Fibroblast of mammary gland (primary cell): ENCODE data around the gene GALNT17.

Experiments
- DNase-seq: peaks from one replicate; pipeline ENCODE4 v3.0.0-alpha.2; 2010; ENCODE audit warnings: low read depth
- H3K4me3 ChIP-seq: 2 replicates; pipeline ENCODE4 v1.5.1; 2011; ENCODE audit warnings: low read depth, mild to moderate bottlenecking, low read length, moderate library complexity; ENCODE audit not compliant: control insufficient read depth
- TF ChIP-seq, protein P1 (sequence below): conservative IDR thresholded peaks from 2 replicates; pipeline ENCODE4 v1.5.1; 2011; ENCODE audit warnings: low read depth, low read length, inconsistent platforms; ENCODE audit not compliant: control insufficient read depth, insufficient read depth

GALNT17 gene

DNA sequence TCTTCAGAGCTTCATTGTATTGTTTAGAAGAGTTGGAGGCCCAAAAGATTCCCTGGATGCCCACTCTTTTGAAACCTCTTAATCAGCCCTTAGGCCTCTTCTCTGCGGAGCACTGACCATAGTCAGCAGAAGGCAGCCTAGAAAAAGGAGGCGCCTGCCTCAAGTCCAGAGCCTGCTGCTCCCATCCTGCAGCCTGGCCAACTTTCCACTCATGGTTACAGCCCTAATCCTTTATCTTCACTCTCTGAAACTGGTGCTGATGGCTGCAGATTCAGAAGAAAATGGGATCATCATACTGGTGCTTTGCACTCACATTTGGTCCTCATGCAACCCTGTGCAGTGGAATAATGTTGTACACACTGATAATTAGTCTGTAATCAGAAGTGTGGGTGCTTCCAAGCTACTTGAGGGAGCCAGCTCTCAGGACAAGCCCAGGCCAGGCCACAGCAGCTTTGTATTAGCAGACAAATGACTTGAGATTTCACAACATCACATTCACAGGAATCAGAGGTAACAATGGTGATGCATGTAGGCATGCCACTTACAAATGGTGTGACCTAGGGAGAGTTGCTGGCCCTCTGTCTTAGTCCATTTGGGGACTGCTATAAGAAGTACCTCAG lies 272.9 kb downstream of the GALNT17 start:
- TF ChIP-seq, protein P1, sequence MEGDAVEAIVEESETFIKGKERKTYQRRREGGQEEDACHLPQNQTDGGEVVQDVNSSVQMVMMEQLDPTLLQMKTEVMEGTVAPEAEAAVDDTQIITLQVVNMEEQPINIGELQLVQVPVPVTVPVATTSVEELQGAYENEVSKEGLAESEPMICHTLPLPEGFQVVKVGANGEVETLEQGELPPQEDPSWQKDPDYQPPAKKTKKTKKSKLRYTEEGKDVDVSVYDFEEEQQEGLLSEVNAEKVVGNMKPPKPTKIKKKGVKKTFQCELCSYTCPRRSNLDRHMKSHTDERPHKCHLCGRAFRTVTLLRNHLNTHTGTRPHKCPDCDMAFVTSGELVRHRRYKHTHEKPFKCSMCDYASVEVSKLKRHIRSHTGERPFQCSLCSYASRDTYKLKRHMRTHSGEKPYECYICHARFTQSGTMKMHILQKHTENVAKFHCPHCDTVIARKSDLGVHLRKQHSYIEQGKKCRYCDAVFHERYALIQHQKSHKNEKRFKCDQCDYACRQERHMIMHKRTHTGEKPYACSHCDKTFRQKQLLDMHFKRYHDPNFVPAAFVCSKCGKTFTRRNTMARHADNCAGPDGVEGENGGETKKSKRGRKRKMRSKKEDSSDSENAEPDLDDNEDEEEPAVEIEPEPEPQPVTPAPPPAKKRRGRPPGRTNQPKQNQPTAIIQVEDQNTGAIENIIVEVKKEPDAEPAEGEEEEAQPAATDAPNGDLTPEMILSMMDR = no peak
- no peak overlapping the region for H3K4me3 ChIP-seq
- DNase-seq = no peak

DNA sequence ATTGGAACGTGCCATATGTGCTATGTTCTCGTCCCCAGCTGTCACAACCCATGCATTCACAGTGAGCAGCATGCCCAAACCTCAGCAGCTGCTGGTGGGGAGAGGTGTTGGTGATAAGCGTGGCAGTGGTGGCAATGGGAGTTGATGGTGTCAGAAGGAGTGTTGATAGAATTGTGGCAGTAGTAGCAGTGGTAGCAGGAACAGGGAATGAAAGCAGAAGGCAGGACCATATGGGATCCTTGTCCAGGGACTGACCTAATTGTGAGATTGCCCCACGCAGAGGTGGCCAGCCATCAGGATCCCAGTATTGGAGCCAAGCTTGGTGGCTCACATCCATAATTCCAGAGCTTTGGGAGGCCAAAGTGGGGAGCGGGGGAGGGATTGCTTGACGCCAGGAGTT lies 276.3 kb downstream of the GALNT17 start:
- H3K4me3 ChIP-seq = no peak overlapping the region
- TF ChIP-seq, protein P1 = no peak
- DNase-seq = no peak

DNA sequence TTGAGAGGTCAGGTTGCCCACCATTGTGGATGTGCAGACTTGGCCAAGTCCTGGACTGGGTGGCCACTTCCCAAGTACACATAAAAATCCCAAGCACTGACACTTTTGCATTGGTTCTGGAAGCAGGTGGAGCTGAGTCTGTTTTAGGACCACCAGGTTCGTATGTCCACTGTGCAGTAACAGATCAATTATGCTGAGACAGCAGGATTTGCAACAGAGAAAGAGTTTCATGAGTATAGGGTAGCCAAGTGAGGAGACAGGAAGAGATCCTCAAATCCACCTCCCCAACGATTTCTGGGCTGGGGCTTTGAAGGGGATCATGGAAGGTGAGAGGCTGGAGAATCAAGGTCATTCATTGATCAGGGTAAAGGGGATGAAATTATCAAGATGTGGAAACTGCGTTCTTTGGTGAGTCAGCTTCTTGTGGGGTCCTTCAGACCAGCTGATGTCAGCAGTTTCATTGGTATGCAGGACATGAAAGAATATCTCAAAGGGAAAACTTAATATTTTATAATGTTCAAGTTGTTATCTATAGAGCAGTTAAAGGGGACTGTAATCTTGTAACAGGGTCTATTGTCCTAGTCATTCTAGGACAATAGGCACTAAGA lies 277.7 kb downstream of the GALNT17 start:
- no peak overlapping the region for H3K4me3 ChIP-seq
- TF ChIP-seq, protein P1 = no peak
- DNase-seq = no peak

DNA sequence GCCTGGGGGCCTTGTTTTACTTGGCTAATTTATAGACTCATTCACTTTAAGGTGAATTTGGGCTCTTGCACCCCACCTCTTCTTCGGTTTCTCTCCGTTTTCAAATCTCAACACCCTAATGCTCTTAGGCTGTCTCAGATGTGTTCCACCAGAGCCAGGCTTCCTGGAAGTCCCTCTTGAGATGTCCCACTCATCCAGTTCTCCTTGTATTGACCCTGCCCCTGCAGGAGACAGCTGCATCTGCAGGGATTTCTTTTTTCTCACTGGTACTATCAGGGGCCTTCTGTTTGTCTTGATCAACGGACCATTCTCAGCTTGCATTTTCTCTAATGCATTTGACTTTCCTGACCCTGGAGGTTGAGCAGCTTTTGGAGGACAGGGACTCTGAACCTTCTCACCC lies 279.5 kb downstream of the GALNT17 start:
- TF ChIP-seq, protein P1 = no peak
- no peak overlapping the region for H3K4me3 ChIP-seq
- DNase-seq = no peak

DNA sequence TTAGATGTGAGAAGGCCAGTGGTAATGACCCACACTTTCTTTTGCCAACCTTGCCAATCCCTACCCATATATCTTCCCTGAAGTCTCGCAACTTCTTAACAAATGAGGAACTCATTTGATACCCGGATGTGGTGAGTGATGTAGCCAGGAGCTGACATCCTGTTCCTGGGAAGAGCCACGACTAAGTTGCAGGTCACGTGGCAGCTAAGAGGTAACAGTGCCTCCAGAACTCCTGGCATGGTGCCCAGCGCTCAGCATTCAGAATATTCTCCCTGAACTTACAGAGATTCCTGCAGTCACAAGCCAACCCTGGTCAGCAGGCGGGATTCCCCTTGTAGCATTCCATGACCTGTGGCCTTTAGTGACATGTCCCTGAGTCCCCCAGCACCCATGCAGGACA lies 282.5 kb downstream of the GALNT17 start:
- TF ChIP-seq, protein P1 = no peak
- H3K4me3 ChIP-seq = no peak overlapping the region
- DNase-seq = no peak

DNA sequence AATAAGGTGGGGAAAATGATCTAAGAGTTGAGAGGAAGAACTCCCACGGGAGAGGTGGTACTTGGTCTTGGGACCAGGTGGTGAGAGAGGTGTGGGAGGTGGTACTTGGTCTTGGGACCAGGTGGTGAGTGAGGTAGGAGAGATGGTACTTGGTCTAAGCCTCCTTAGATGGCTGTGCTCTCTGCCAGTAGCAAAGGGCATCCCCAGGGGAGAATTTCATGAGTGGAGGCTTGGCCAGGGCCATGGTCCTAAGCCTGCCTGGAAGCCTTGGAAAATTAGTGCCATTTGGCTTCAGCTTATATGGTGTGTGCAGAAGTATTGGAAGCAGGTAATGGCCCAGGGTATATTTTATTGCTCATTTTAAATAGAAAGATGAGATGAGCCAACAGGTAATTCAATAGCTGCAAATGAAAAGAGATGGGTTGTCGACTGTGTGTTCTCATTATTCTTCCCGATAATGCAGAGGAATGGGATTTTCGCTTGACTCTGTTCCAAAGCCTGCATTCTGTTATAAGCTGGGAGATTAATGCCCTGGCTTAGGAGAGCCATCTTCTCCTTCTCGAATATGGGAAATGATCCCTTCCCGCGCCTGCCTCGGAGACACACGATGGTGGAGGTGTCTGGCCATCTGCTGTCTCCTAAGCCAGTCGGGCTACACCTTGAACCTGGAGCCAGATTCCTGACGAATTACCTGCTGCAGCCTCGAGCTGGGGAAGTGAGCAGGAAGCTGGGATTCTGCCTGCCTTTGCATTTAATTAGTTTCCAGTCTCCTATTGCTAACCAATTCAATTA lies 287.8 kb downstream of the GALNT17 start:
- TF ChIP-seq, protein P1 = no peak
- H3K4me3 ChIP-seq = no peak overlapping the region
- DNase-seq = no peak
